ENCODE results near the gene RABGGTA. TPM values are rescaled to one million over a fixed set of nuclear protein-coding genes. Genes with fewer than 3 reads are reported as not detected.

The RABGGTA gene
- total RNA-seq, 1 donor from 2014 or later, result 22.8 TPM

GRCh38 chr14:24298892-24299254, 27.5 kb upstream of the RABGGTA start:
- H3K4me1 Mint-ChIP-seq, result peaks cover 32% of the 10 kb centered on the region
- H3K4me3 Mint-ChIP-seq, result peak overlapping the region; percentile 97
- TF ChIP-seq CTCF (conservative IDR thresholded peaks at IDR 0.05), result no peak
- DNase-seq (ENCODE audit: low read depth, low spot score), result no peak
- H3K27me3 Mint-ChIP-seq (ENCODE audit: low read depth), result no peaks in the 10 kb centered on the region
- H3K36me3 Mint-ChIP-seq (ENCODE audit: low read depth), result peaks cover 2% of the 10 kb centered on the region
- H3K27ac Mint-ChIP-seq (ENCODE audit: unreplicated experiment), result peak overlapping the region; percentile 94
- H3K9me3 Mint-ChIP-seq, result no peaks in the 10 kb centered on the region

- Mint-ChIP-seq H3K4me3 (peak overlapping the region; percentile 73), H3K9me3 (no peaks in the 10 kb centered on the region), H3K27me3 (ENCODE audit: low read depth) (no peaks in the 10 kb centered on the region), H3K27ac (ENCODE audit: unreplicated experiment) (no peak overlapping the region), H3K4me1 (peaks cover 32% of the 10 kb centered on the region), H3K36me3 (ENCODE audit: low read depth) (peaks cover 2% of the 10 kb centered on the region)
- no peak for DNase-seq (ENCODE audit: low read depth, low spot score)
- peak; percentile 59 for TF ChIP-seq CTCF (conservative IDR thresholded peaks at IDR 0.05)
Measured at GRCh38 chr14:24297190-24297964, 26.0 kb upstream of the RABGGTA start.

- H3K9me3 Mint-ChIP-seq, result no peaks in the 10 kb centered on the region
- H3K27ac Mint-ChIP-seq (ENCODE audit: unreplicated experiment), result peak overlapping the region; percentile 64
- H3K4me3 Mint-ChIP-seq, result peak overlapping the region; percentile 72
- peak; percentile 79 for TF ChIP-seq CTCF (conservative IDR thresholded peaks at IDR 0.05)
- H3K36me3 Mint-ChIP-seq (ENCODE audit: low read depth), result peaks cover 2% of the 10 kb centered on the region
- peak; percentile 45 for DNase-seq (ENCODE audit: low read depth, low spot score)
- H3K27me3 Mint-ChIP-seq (ENCODE audit: low read depth), result no peaks in the 10 kb centered on the region
- H3K4me1 Mint-ChIP-seq, result peaks cover 32% of the 10 kb centered on the region
Measured at GRCh38 chr14:24296341-24297157, 25.2 kb upstream of the RABGGTA start.

GRCh38 chr14:24293525-24293924, 22.1 kb upstream of the RABGGTA start:
- Mint-ChIP-seq H3K4me1 (peaks cover 10% of the 10 kb centered on the region), H3K4me3 (no peak overlapping the region), H3K27me3 (ENCODE audit: low read depth) (no peaks in the 10 kb centered on the region), H3K36me3 (ENCODE audit: low read depth) (no peaks in the 10 kb centered on the region), H3K27ac (ENCODE audit: unreplicated experiment) (no peak overlapping the region), H3K9me3 (no peaks in the 10 kb centered on the region)
- TF ChIP-seq CTCF (conservative IDR thresholded peaks at IDR 0.05), result no peak
- DNase-seq (ENCODE audit: low read depth, low spot score), result no peak

- Mint-ChIP-seq H3K4me1 (peaks cover 4% of the 10 kb centered on the region), H3K36me3 (ENCODE audit: low read depth) (no peaks in the 10 kb centered on the region), H3K27ac (ENCODE audit: unreplicated experiment) (peak overlapping the region; percentile 75), H3K4me3 (no peak overlapping the region), H3K9me3 (no peaks in the 10 kb centered on the region), H3K27me3 (ENCODE audit: low read depth) (no peaks in the 10 kb centered on the region)
- TF ChIP-seq CTCF (conservative IDR thresholded peaks at IDR 0.05), result no peak
- DNase-seq (ENCODE audit: low read depth, low spot score), result no peak
Measured at GRCh38 chr14:24292118-24292807, 20.9 kb upstream of the RABGGTA start.
